Activated T-helper 2 cell treated with anti-CD3 and anti-CD28 coated beads, Interferon-gamma antibody, Interleukin-2, Interleukin-4, amounts not matched to agents 10 μg/mL and 5 μg/mL and 100 μg/mL, durations not matched to agents 14 hours and 24 hours and 36 hours (primary cell): Measurements from ENCODE around the gene PTPRG. TPM values are rescaled to one million over a fixed set of nuclear protein-coding genes. Genes with fewer than 3 reads are reported as not detected.
"Not testable (repeated sequence)": the region's sequence is repeated elsewhere in the genome, so short reads cannot be mapped to it uniquely, and the experiment has no call there.

Experiments used
- DNase-seq: peaks from one replicate; pipeline ENCODE4 v3.0.0; 2021; ENCODE audit warnings: low spot score
- H3K27ac Mint-ChIP-seq: one replicate; pipeline ENCODE4 v1.8.0; 2021; ENCODE audit warnings: mixed read lengths
- H3K27me3 Mint-ChIP-seq: one replicate; pipeline ENCODE4 v1.8.0; 2021; ENCODE audit warnings: low read depth, mixed read lengths
- H3K36me3 Mint-ChIP-seq: one replicate; pipeline ENCODE4 v1.8.0; 2021; ENCODE audit warnings: low read depth, mixed read lengths
- H3K4me1 Mint-ChIP-seq: one replicate; pipeline ENCODE4 v1.8.0; 2021; ENCODE audit warnings: low read depth, mixed read lengths
- H3K4me3 Mint-ChIP-seq: one replicate; pipeline ENCODE4 v1.8.0; 2021; ENCODE audit warnings: low read depth, mild to moderate bottlenecking, moderate library complexity, mixed read lengths
- H3K9me3 Mint-ChIP-seq: one replicate; pipeline ENCODE4 v1.8.0; 2021; ENCODE audit warnings: mixed read lengths
- intact Hi-C: fragments of 100-400 bp; cut with micrococcal nuclease; formaldehyde crosslinking; loops from one replicate; pipeline ENCODE4 v1.15.1; 2023
- total RNA-seq: library from RNA; stranded (reverse); gene quantifications from 2 replicates; pipeline ENCODE4 v1.2.3, GENCODE V29; 2022

PTPRG gene
- total RNA-seq, 1 donor from 2014 or later: 5.1 TPM

DNA sequence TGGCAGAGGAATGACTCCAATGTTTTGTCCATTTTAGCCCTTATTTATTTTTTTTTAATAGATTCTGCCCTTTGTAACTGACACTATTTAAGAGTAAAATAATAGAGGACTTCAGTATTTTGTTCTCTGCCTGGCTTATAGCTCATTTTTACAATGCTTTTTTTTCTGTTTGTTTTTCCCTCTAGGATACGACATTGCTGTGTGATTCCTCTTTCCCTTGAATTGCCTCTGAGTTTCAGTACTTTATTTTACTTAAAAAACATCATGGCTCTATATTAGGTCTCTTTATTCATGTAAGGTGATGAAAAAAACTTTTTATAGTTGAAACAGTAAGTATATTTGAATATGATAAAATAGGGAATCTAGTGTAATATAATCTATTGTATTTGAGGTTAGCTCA is 179.1 kb downstream of the PTPRG start:
- H3K27ac Mint-ChIP-seq: no peak overlapping the region
- no peaks in the 10 kb centered on the region for H3K36me3 Mint-ChIP-seq
- no peaks in the 10 kb centered on the region for H3K27me3 Mint-ChIP-seq
- no peaks in the 10 kb centered on the region for H3K4me1 Mint-ChIP-seq
- no peak overlapping the region for H3K4me3 Mint-ChIP-seq
- intact Hi-C loops: no loop called here
- no peak for DNase-seq
- no peaks in the 10 kb centered on the region for H3K9me3 Mint-ChIP-seq

DNA sequence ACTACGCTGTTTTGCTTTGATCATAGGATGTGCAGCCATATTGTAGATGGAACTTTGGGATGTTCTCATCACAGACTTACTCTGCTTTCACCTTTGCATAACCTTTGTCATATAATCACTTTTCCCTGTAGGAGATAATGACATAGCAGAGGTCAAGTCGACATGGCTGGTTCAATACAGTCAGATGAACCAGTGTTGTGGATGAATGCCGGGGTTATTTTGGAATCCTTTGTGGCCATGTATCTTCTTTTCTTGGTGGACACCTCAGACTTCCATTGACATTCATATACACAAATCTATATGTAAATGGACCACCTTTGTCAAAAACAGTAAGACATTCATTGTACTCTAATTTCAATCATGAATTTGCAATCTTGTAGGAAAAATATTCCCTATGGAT is 180.2 kb downstream of the PTPRG start:
- Mint-ChIP-seq H3K27ac (no peak overlapping the region), H3K9me3 (no peaks in the 10 kb centered on the region), H3K4me1 (no peaks in the 10 kb centered on the region), H3K27me3 (no peaks in the 10 kb centered on the region), H3K36me3 (no peaks in the 10 kb centered on the region), H3K4me3 (no peak overlapping the region)
- intact Hi-C loops: no loop called here
- DNase-seq: no peak

DNA sequence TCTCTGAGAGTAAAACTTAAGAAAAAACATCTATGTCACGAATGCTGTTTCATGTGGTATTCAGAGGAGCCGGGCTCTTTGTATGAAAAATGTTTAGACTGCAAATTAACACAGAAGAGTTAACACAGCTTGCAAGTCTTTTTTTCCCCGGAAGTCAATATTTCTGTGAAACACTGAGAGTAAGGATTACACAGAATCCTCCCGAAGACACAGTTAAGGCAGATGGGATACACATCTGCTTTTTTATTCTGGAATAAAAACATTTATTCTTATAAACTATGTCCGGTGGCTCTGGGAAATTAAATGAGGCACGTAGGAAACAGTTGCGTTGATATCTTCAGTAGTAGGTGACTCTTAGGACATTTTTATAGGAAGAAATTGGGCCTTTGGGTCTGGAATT is 180.6 kb downstream of the PTPRG start:
- H3K4me3 Mint-ChIP-seq: no peak overlapping the region
- H3K9me3 Mint-ChIP-seq: no peaks in the 10 kb centered on the region
- no peaks in the 10 kb centered on the region for H3K27me3 Mint-ChIP-seq
- no peak overlapping the region for H3K27ac Mint-ChIP-seq
- no peaks in the 10 kb centered on the region for H3K4me1 Mint-ChIP-seq
- intact Hi-C loops: no loop called here
- no peak for DNase-seq
- H3K36me3 Mint-ChIP-seq: no peaks in the 10 kb centered on the region

DNA sequence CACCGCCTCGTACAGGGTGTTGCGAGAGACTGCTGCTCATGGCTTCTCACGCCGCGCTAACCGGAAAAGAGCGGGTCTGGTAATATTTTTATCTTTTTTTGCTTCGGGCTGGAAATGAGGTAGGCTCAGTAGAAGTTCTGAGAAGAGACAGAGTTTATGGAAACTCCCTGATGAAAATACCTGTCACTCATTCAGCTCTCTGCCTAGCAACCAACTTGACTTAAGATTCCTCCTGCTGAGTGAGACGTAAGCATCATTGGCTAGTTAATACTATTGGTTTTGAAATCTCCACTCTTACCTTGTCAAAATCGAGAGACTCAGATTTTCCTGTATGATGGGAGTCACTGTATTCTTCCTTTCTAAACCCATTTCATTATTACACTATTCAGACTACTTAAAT is 181.7 kb downstream of the PTPRG start:
- intact Hi-C loops: no loop called here
- no peak for DNase-seq
- no peaks in the 10 kb centered on the region for H3K27me3 Mint-ChIP-seq
- no peaks in the 10 kb centered on the region for H3K9me3 Mint-ChIP-seq
- no peak overlapping the region for H3K4me3 Mint-ChIP-seq
- no peaks in the 10 kb centered on the region for H3K4me1 Mint-ChIP-seq
- H3K27ac Mint-ChIP-seq: no peak overlapping the region
- no peaks in the 10 kb centered on the region for H3K36me3 Mint-ChIP-seq

DNA sequence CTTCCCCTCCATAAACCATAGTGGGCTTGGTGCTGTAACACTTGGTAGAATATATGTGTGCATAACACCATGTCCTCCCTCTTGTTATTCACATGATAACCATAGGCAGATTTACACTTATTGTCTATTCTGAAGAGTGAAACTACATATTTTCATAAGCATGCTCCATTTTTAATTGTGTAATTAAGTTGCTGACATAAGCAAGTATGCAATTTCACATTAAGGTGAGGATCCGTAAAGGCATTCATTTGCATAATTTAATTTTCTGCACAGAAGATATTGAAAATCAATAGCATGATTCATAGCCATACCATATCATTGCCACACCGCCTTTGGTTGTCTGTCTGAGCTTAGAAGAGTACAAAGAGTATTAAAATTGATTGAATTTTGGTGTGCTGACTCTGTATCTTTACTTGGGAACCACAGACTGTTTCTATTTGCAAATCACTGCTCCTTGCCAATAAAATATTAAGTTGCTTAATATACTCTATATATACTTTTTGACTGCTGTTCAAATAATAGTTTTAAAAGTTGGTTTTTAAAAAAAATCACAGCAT is 182.4 kb downstream of the PTPRG start:
- DNase-seq: no peak
- no peaks in the 10 kb centered on the region for H3K9me3 Mint-ChIP-seq
- H3K36me3 Mint-ChIP-seq: no peaks in the 10 kb centered on the region
- no peaks in the 10 kb centered on the region for H3K4me1 Mint-ChIP-seq
- H3K27ac Mint-ChIP-seq: no peak overlapping the region
- intact Hi-C loops: no loop called here
- H3K4me3 Mint-ChIP-seq: no peak overlapping the region
- no peaks in the 10 kb centered on the region for H3K27me3 Mint-ChIP-seq

DNA sequence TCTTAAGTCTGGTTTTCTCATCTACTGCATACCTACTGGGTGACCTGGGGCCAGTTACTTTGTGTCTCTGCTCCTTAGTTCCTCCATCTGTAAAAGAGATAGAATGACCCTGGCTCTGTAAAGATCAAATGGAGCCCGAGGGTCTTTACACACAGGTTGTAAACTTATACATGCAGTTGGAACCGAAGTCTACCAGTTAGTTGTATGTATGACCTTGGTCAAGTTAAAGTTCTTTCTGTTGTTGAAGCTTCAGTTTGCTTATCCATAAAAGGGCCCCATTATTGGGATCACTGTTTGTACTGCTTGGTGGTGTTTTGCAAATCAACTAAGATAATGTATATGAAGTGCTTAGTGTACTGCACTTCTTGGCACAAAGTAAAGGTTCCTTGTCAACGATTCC is 186.9 kb downstream of the PTPRG start:
- H3K27me3 Mint-ChIP-seq: no peaks in the 10 kb centered on the region
- H3K4me3 Mint-ChIP-seq: no peak overlapping the region
- no peak for DNase-seq
- intact Hi-C loops: no loop called here
- H3K4me1 Mint-ChIP-seq: no peaks in the 10 kb centered on the region
- no peak overlapping the region for H3K27ac Mint-ChIP-seq
- H3K9me3 Mint-ChIP-seq: no peaks in the 10 kb centered on the region
- H3K36me3 Mint-ChIP-seq: no peaks in the 10 kb centered on the region

DNA sequence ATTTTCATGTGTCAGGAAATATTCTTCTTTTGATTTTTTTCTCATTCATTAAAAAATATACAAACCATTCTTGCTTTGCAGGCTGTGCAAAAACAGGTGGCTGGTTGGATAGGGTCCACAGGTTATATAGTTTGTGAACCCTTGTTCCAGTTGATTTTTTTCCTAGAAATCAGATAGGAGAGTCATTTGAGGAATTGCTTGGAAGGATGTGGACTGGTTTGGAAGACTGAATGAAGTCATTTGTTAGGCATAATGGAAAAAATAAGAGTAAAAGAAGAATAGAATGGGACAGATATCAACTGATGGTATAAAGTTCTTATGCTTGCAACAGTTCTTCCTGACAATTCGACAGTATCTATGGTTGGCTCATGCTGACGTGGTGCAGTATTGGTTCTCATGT is 189.4 kb downstream of the PTPRG start:
- H3K27ac Mint-ChIP-seq: no peak overlapping the region
- intact Hi-C loops: no loop called here
- H3K27me3 Mint-ChIP-seq: peaks cover 3% of the 10 kb centered on the region
- no peaks in the 10 kb centered on the region for H3K9me3 Mint-ChIP-seq
- DNase-seq: no peak
- H3K4me1 Mint-ChIP-seq: no peaks in the 10 kb centered on the region
- no peaks in the 10 kb centered on the region for H3K36me3 Mint-ChIP-seq
- H3K4me3 Mint-ChIP-seq: no peak overlapping the region

DNA sequence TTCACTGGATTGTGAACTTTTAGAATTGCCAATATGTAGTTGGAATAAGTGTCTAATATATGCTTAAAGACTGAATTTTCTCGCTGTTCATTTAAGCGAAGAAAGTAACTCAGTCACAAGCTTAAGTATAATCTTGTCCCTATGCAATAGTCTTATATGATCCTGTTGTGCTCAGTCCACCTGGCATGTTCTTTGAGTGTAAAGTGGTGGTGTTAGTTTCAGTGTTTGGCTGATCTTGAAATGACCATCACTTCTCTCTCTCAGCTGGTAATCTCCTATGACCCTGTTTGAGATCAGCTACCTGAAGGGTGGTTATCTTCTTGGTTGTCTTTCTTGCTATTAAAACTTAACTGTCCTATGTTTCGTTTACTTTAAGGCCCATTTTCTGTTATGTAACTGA is 197.5 kb downstream of the PTPRG start:
- no peak overlapping the region for H3K4me3 Mint-ChIP-seq

DNA sequence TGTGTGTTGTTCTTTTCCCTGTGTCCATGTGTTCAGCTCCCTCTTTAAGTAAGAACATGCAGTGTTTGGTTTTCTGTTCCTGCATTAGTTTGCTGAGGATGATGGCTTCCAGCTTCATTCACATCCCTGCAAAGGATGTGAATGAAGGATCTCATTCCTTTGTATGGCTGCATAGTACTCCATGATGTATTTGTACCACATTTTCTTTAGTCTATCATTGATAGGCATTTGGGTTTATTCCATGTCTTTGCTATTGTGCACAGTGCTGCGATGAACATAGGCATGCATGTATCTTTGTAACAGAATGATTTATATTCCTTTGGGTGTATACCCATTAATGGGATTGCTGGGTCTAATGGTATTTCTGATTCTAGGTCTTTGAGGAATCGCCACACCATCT is 199.4 kb downstream of the PTPRG start:
- H3K27ac Mint-ChIP-seq, H3K9me3 Mint-ChIP-seq, H3K4me3 Mint-ChIP-seq: not testable (repeated sequence)

More for the DNA sequence above, 197.5 kb downstream of the PTPRG start:
- no peak for DNase-seq
- Mint-ChIP-seq H3K27me3 (peaks cover 4% of the 10 kb centered on the region), H3K4me1 (no peaks in the 10 kb centered on the region), H3K9me3 (no peaks in the 10 kb centered on the region), H3K36me3 (no peaks in the 10 kb centered on the region), H3K27ac (no peak overlapping the region)
- intact Hi-C loops: no loop called here

DNA sequence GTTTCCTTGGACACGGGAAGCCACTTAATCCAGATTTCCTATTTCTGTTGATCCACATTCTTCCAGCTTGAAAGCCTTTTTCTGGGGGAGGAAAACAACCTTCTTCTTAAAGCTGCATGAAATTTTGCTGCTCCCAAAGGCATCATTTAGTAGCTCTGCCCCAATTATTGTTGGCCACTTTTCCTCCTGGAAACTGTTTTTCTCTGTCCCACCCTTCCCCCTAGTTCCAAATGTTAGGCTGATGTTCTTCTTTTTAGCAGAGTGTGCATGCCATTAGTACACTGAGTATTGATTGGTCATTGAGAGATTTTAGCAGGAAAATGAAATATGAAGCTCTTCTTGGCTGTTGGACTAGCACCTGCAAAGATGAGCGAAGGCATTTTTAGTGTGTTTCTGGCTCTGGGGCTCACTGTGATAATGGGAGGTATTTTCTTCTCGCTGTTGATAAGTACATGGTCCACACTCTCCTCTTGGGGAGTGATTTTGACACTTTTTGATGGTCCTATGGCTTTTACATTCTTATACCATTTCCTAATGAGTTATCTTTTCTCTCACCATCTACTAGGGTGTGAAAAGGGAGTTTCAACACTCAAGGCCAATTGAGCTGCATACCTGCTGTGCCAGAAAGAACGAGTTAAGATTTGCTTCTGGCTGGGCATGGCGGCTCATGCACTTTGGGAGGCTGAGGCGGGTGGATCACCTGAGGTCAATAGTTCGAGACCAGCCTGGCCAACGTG is 200.5 kb downstream of the PTPRG start:
- H3K4me1 Mint-ChIP-seq: no peaks in the 10 kb centered on the region
- H3K36me3 Mint-ChIP-seq: no peaks in the 10 kb centered on the region
- no peak for DNase-seq
- H3K27ac Mint-ChIP-seq: no peak overlapping the region
- H3K4me3 Mint-ChIP-seq: no peak overlapping the region
- H3K27me3 Mint-ChIP-seq: no peaks in the 10 kb centered on the region
- no peaks in the 10 kb centered on the region for H3K9me3 Mint-ChIP-seq
- intact Hi-C loops: no loop called here

More for the DNA sequence above, 199.4 kb downstream of the PTPRG start:
- H3K36me3 Mint-ChIP-seq, H3K4me1 Mint-ChIP-seq, DNase-seq, H3K27me3 Mint-ChIP-seq, intact Hi-C loops: not testable (repeated sequence)

DNA sequence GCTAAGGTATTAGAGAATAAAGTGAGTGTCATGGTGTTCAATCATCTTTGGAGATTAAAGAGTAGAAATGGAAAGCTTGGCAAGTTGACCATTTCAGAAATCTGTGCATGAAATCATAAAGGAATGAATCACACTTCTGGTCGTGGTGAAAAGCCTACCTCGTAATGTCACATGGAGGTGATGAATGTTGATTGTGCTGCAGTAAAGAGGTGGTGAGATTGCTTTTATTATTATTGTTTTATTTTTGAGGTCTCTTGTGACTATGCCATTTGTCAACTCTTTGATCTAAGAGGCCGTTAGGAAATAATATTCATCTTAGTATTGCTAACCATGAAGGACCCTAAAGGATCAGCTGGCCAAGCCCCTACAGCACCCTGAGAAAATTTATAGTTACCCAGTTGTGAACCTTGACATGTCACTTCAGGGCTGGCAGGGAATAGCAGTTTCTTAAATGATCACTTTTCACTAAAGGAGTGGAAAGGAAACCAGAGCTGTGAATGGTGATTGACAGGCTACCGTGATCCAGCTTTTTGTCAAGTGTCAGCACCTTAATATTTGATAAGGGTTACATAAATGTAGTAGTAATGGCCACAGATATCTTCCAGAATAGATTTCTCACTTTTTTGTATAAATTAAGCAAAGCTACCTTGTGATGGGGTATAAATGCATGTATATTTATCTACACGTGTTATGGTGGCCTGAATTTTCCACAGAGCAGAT is 203.9 kb downstream of the PTPRG start:
- no peak overlapping the region for H3K4me3 Mint-ChIP-seq
- H3K27me3 Mint-ChIP-seq: no peaks in the 10 kb centered on the region
- no peaks in the 10 kb centered on the region for H3K36me3 Mint-ChIP-seq
- H3K27ac Mint-ChIP-seq: no peak overlapping the region
- intact Hi-C loops: no loop called here
- no peaks in the 10 kb centered on the region for H3K4me1 Mint-ChIP-seq
- no peak for DNase-seq
- H3K9me3 Mint-ChIP-seq: no peaks in the 10 kb centered on the region

DNA sequence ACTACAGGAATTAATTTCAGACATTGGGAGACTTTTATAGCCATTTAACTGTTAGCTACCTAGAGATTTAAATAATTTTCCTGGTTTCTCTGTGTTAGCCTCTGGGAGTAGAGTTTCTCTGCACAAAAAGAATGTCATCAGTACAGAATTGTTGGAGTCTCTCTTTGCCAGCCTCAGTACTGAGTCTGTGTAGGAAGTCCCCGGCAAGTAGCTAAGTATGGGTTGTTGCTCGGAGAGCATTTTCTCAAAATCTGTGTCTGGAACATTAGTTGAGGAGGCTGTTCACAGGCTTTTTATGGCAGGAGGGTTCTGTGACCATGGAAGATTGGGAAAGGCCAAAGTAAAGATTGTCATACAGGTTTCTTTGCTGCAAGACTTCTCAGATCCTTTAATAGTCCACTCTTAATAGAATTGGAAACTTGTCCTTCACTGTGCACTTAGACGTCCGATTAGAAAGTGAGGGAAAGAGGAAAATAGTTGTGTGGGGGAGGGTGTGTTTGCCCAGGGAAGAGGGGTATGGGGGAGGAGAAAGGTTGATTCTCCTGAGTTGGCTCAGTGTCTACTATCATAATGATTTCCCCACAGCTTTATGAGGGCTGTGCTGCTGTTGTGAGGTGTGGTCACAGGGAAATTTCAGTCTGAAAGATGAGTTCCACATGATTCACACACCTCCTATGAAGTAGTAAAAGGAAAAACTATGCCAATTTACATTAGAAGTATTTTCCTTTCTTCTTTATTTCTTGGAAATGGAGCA is 207.1 kb downstream of the PTPRG start:
- H3K27me3 Mint-ChIP-seq: no peaks in the 10 kb centered on the region
- no peaks in the 10 kb centered on the region for H3K36me3 Mint-ChIP-seq
- H3K9me3 Mint-ChIP-seq: no peaks in the 10 kb centered on the region
- intact Hi-C loops: no loop called here
- no peak overlapping the region for H3K27ac Mint-ChIP-seq
- H3K4me3 Mint-ChIP-seq: no peak overlapping the region
- no peaks in the 10 kb centered on the region for H3K4me1 Mint-ChIP-seq
- no peak for DNase-seq
